ENCODE results near the gene ITGB5. TPM values are rescaled to one million over a fixed set of nuclear protein-coding genes. Genes with fewer than 3 reads are reported as not detected.

Gene ITGB5
- total RNA-seq, 1 donor from 2014 or later: not detected

GRCh38 chr3:124823206-124823605, 64.0 kb downstream of the ITGB5 start:
- no peak overlapping the region for H3K4me3 Mint-ChIP-seq
- H3K27me3 Mint-ChIP-seq: peaks cover 23% of the 10 kb centered on the region
- DNase-seq: no peak
- TF ChIP-seq CTCF (IDR thresholded peaks at IDR 0.05): no peak
- ChIA-PET POLR2A (interaction anchor here (0.5 kb wide), 1 partner anchor 26 kb away, joined by 4 read pairs; no protein-coding TSS in a partner anchor), CTCF (no interaction called here)
- H3K9me3 Mint-ChIP-seq: peaks cover 2% of the 10 kb centered on the region
- no peaks in the 10 kb centered on the region for H3K4me1 Mint-ChIP-seq
- intact Hi-C loops (cut with micrococcal nuclease): no loop called here
- H3K36me3 Mint-ChIP-seq (ENCODE audit: low read depth): no peaks in the 10 kb centered on the region
- no peak overlapping the region for H3K27ac Mint-ChIP-seq
- ATAC-seq (ENCODE audit: low read depth): no peak

- POLR2A ChIA-PET: no interaction called here
- DNase-seq (no peak), ATAC-seq (ENCODE audit: low read depth) (no peak)
- TF ChIP-seq CTCF (IDR thresholded peaks at IDR 0.05): no peak
- Mint-ChIP-seq H3K27ac (no peak overlapping the region), H3K9me3 (peaks cover 2% of the 10 kb centered on the region), H3K4me3 (no peak overlapping the region), H3K27me3 (peaks cover 23% of the 10 kb centered on the region), H3K4me1 (no peaks in the 10 kb centered on the region), H3K36me3 (ENCODE audit: low read depth) (no peaks in the 10 kb centered on the region)
- intact Hi-C loops (cut with micrococcal nuclease): no loop called here
- CTCF ChIA-PET: no interaction called here
These were observed 65.8 kb downstream of the ITGB5 start for GRCh38 chr3:124821356-124821755.

GRCh38 chr3:124818398-124819091, 68.6 kb downstream of the ITGB5 start:
- H3K4me3 Mint-ChIP-seq: no peak overlapping the region
- intact Hi-C loops (cut with micrococcal nuclease): no loop called here
- no peaks in the 10 kb centered on the region for H3K36me3 Mint-ChIP-seq (ENCODE audit: low read depth)
- no peaks in the 10 kb centered on the region for H3K4me1 Mint-ChIP-seq
- ATAC-seq (ENCODE audit: low read depth): no peak
- peaks cover 21% of the 10 kb centered on the region for H3K27me3 Mint-ChIP-seq
- no peak for TF ChIP-seq CTCF (IDR thresholded peaks at IDR 0.05)
- CTCF ChIA-PET: no interaction called here
- H3K9me3 Mint-ChIP-seq: no peaks in the 10 kb centered on the region
- DNase-seq: no peak
- H3K27ac Mint-ChIP-seq: no peak overlapping the region
- POLR2A ChIA-PET: no interaction called here

- Mint-ChIP-seq H3K27ac (no peak overlapping the region), H3K4me1 (no peaks in the 10 kb centered on the region), H3K36me3 (ENCODE audit: low read depth) (no peaks in the 10 kb centered on the region), H3K27me3 (peaks cover 14% of the 10 kb centered on the region), H3K9me3 (no peaks in the 10 kb centered on the region), H3K4me3 (no peak overlapping the region)
- intact Hi-C loops (cut with micrococcal nuclease): no loop called here
- POLR2A ChIA-PET: no interaction called here
- CTCF ChIA-PET: no interaction called here
- TF ChIP-seq CTCF (IDR thresholded peaks at IDR 0.05): no peak
- no peak for DNase-seq
- ATAC-seq (ENCODE audit: low read depth): no peak
These were observed 70.1 kb downstream of the ITGB5 start for GRCh38 chr3:124817079-124817478.

- H3K27ac Mint-ChIP-seq: no peak overlapping the region
These were observed 71.0 kb downstream of the ITGB5 start for GRCh38 chr3:124816206-124816605.

More at GRCh38 chr3:124816206-124816605, 71.0 kb downstream of the ITGB5 start:
- Mint-ChIP-seq H3K9me3 (no peaks in the 10 kb centered on the region), H3K4me1 (no peaks in the 10 kb centered on the region), H3K36me3 (ENCODE audit: low read depth) (no peaks in the 10 kb centered on the region), H3K27me3 (peaks cover 11% of the 10 kb centered on the region), H3K4me3 (no peak overlapping the region)
- CTCF ChIA-PET: no interaction called here
- ATAC-seq (ENCODE audit: low read depth) (no peak), DNase-seq (no peak)
- intact Hi-C loops (cut with micrococcal nuclease): no loop called here
- POLR2A ChIA-PET: no interaction called here
- no peak for TF ChIP-seq CTCF (IDR thresholded peaks at IDR 0.05)
